GM19238 (cell line): ENCODE measurements around the gene HSD3B7.

Experiments used
- DNase-seq: peaks from one replicate; pipeline ENCODE4 v3.0.0; 2011; ENCODE audit warnings: low spot score; ENCODE audit not compliant: insufficient read length

HSD3B7 gene

GRCh38 chr16:30956601-30957455 is 28.2 kb upstream of the HSD3B7 start:
- DNase-seq, result peak; percentile 72

- DNase-seq, result peak; percentile 99
Observed at GRCh38 chr16:30957456-30958174, 27.4 kb upstream of the HSD3B7 start, which contains the start of gene SETD1A. TSS of gene SETD1A (plus strand) at chr16:30957754. CDS start at chr16:30958732, 978 bp downstream.

- DNase-seq, result peak; percentile 81
Observed at GRCh38 chr16:30958175-30959079, 26.6 kb upstream of the HSD3B7 start.

- no peak for DNase-seq
Observed at GRCh38 chr16:30961384-30961783, 23.6 kb upstream of the HSD3B7 start.

GRCh38 chr16:30963925-30964511 is 21.0 kb upstream of the HSD3B7 start:
- no peak for DNase-seq

GRCh38 chr16:30964574-30965226 is 20.3 kb upstream of the HSD3B7 start:
- no peak for DNase-seq

- DNase-seq, result no peak
Observed at GRCh38 chr16:30965436-30965835, 19.6 kb upstream of the HSD3B7 start.

GRCh38 chr16:30966033-30966619 is 18.9 kb upstream of the HSD3B7 start:
- DNase-seq, result no peak

GRCh38 chr16:30967795-30968194 is 17.2 kb upstream of the HSD3B7 start:
- no peak for DNase-seq

GRCh38 chr16:30969246-30969842 is 15.7 kb upstream of the HSD3B7 start:
- no peak for DNase-seq

GRCh38 chr16:30971298-30971697 is 13.7 kb upstream of the HSD3B7 start:
- no peak for DNase-seq

GRCh38 chr16:30972872-30973271 is 12.1 kb upstream of the HSD3B7 start:
- no peak for DNase-seq

GRCh38 chr16:30974348-30974747 is 10.7 kb upstream of the HSD3B7 start:
- DNase-seq, result no peak

GRCh38 chr16:30976486-30976885 is 8.5 kb upstream of the HSD3B7 start:
- no peak for DNase-seq

GRCh38 chr16:30977502-30977901 is 7.5 kb upstream of the HSD3B7 start:
- DNase-seq, result no peak

- no peak for DNase-seq
Observed at GRCh38 chr16:30979170-30980022, 5.6 kb upstream of the HSD3B7 start.

- no peak for DNase-seq
Observed at GRCh38 chr16:30980023-30980371, 5.0 kb upstream of the HSD3B7 start.

- no peak for DNase-seq
Observed at GRCh38 chr16:30980434-30980833, 4.6 kb upstream of the HSD3B7 start.

GRCh38 chr16:30980959-30981358 is 4.0 kb upstream of the HSD3B7 start:
- DNase-seq, result no peak
